ENCODE measurements around the gene MED27.

- TF ChIP-seq CTCF (IDR thresholded peaks at IDR 0.05) (0 out of 2 replicates have a peak, but pooled peaks have one; percentile 13), POLR2AphosphoS5 (IDR thresholded peaks at IDR 0.05; ENCODE audit: low read depth, low read length) (no peak), REST (IDR thresholded peaks at IDR 0.05; ENCODE audit: insufficient read depth in 1 of 2, low read depth in 2 of 2, low read length in 1 of 2) (no peak)
These were observed 60.7 kb downstream of the MED27 start for GRCh38 chr9:132018957-132019405.

Data from Panc1 (cell line).